Limb (tissue), 2 donors: ENCODE data around the gene ARVCF.

Experiments used
- DNase-seq, 2 donors: peaks; one replicate each; pipeline ENCODE4 v3.0.0-alpha.2; 2016; ENCODE audit errors: extremely low spot score in 2 of 2

The ARVCF gene

GRCh38 chr22:20017622-20017958, 967 bp upstream of the ARVCF start:
- no peak for DNase-seq

GRCh38 chr22:20015971-20016733, 471 bp downstream of the ARVCF start:
- no peak for DNase-seq

- DNase-seq, result no peak
Measured at GRCh38 chr22:20015187-20015625, 1.4 kb downstream of the ARVCF start.

- DNase-seq, result no peak
Measured at GRCh38 chr22:20014526-20015186, 2.0 kb downstream of the ARVCF start.

GRCh38 chr22:20013382-20013871, 3.2 kb downstream of the ARVCF start:
- DNase-seq, result peak; percentile 64 to 84

- no peak for DNase-seq
Measured at GRCh38 chr22:20012741-20013331, 3.8 kb downstream of the ARVCF start.

GRCh38 chr22:20011993-20012740, 4.5 kb downstream of the ARVCF start:
- no peak for DNase-seq

GRCh38 chr22:20011123-20011992, 5.3 kb downstream of the ARVCF start:
- no peak for DNase-seq

- DNase-seq, result no peak
Measured at GRCh38 chr22:20010307-20011122, 6.1 kb downstream of the ARVCF start.

- no peak for DNase-seq
Measured at GRCh38 chr22:20009582-20010306, 6.9 kb downstream of the ARVCF start.

- DNase-seq, result no peak
Measured at GRCh38 chr22:20009018-20009491, 7.6 kb downstream of the ARVCF start.

- DNase-seq, result no peak
Measured at GRCh38 chr22:20008221-20008995, 8.2 kb downstream of the ARVCF start.

GRCh38 chr22:20004464-20004863, 12.2 kb downstream of the ARVCF start:
- no peak for DNase-seq

- no peak for DNase-seq
Measured at GRCh38 chr22:20003304-20003703, 13.3 kb downstream of the ARVCF start.

GRCh38 chr22:20002636-20003035, 14.0 kb downstream of the ARVCF start:
- no peak for DNase-seq

- no peak for DNase-seq
Measured at GRCh38 chr22:20002128-20002527, 14.5 kb downstream of the ARVCF start.

GRCh38 chr22:20001082-20001638, 15.5 kb downstream of the ARVCF start:
- DNase-seq, result no peak
